Neuronal stem cell (in vitro differentiated cells): ENCODE results near the gene ENPP4.
A peak's percentile ranks its signal among the peaks of the same experiment; 100 is the strongest.

ENCODE experiments used
- DNase-seq: peaks from one replicate; pipeline ENCODE4 v3.0.0-alpha.2; 2013; ENCODE audit warnings: low spot score
- H2AFZ ChIP-seq: one replicate; pipeline ENCODE4 v1.6.1; 2013; ENCODE audit warnings: mild to moderate bottlenecking, low read length, inconsistent platforms
- H2AK5ac ChIP-seq: 2 replicates; pipeline ENCODE4 v1.6.1; 2013; ENCODE audit warnings: low read depth, mild to moderate bottlenecking, inconsistent platforms, low read length, moderate library complexity, mixed read lengths
- H2BK120ac ChIP-seq: 2 replicates; pipeline ENCODE4 v1.6.1; 2013; ENCODE audit warnings: low read depth, mild to moderate bottlenecking, inconsistent platforms, low read length, moderate library complexity, mixed read lengths
- H2BK12ac ChIP-seq: one replicate; pipeline ENCODE4 v1.6.1; 2013; ENCODE audit warnings: low read length, inconsistent platforms
- H2BK15ac ChIP-seq: 2 replicates; pipeline ENCODE4 v1.6.1; 2013; ENCODE audit warnings: mild to moderate bottlenecking, low read length, inconsistent platforms, mixed read lengths
- H2BK5ac ChIP-seq: one replicate; pipeline ENCODE4 v1.6.1; 2013; ENCODE audit warnings: inconsistent platforms, mild to moderate bottlenecking, low read length, moderate library complexity
- H3K14ac ChIP-seq: one replicate; pipeline ENCODE4 v1.6.1; 2013; ENCODE audit warnings: low read length, inconsistent platforms
- H3K18ac ChIP-seq: 2 replicates; pipeline ENCODE4 v1.6.1; 2013; ENCODE audit warnings: low read length, inconsistent platforms
- H3K23ac ChIP-seq: 2 replicates; pipeline ENCODE4 v1.6.1; 2013; ENCODE audit warnings: low read depth, mild to moderate bottlenecking, mixed read lengths, low read length, inconsistent platforms; ENCODE audit not compliant: poor library complexity
- H3K27ac ChIP-seq: replicated peaks from 3 replicates; pipeline ENCODE4 v1.5.1; 2013; ENCODE audit warnings: low read length, inconsistent platforms
- H3K27me3 ChIP-seq, 3 experiments: 2 replicates each; pipeline ENCODE4 v1.6.1; 2013; ENCODE audit warnings: low read length in 3 of 3, mild to moderate bottlenecking in 2 of 3, inconsistent platforms in 1 of 3, low read depth in 1 of 3, mixed read lengths in 1 of 3, moderate library complexity in 1 of 3; ENCODE audit not compliant: control insufficient read depth in 3 of 3, insufficient read depth in 3 of 3
- H3K36me3 ChIP-seq, 2 donors: replicated peaks in 1 of 2; 2 replicates each; pipeline ENCODE4 v1.6.1; 2013; ENCODE audit warnings: low read length in 2 of 2; ENCODE audit not compliant: control insufficient read depth in 2 of 2, insufficient read depth in 2 of 2
- H3K4ac ChIP-seq: 2 replicates; pipeline ENCODE4 v1.6.1; 2013; ENCODE audit warnings: inconsistent platforms, mild to moderate bottlenecking, low read length, moderate library complexity
- H3K4me1 ChIP-seq, 2 donors: 1 replicate in 1 of 2; 2 replicates in 1 of 2; pipeline ENCODE4 v1.6.1; 2013; ENCODE audit warnings: low read length in 2 of 2, low read depth in 1 of 2; ENCODE audit not compliant: control insufficient read depth in 2 of 2, insufficient read depth in 1 of 2
- H3K4me2 ChIP-seq: one replicate; pipeline ENCODE4 v1.6.1; 2013; ENCODE audit warnings: mild to moderate bottlenecking, low read length, inconsistent platforms; ENCODE audit not compliant: insufficient read depth, poor library complexity, severe bottlenecking
- H3K4me3 ChIP-seq, 2 donors: 2 replicates each; pipeline ENCODE4 v1.5.1; 2013; ENCODE audit warnings: low read length in 2 of 2, mild to moderate bottlenecking in 2 of 2, inconsistent platforms in 1 of 2, moderate library complexity in 1 of 2
- H3K79me1 ChIP-seq: one replicate; pipeline ENCODE4 v1.6.1; 2013; ENCODE audit warnings: low read depth, mild to moderate bottlenecking, inconsistent platforms, low read length, moderate library complexity
- H3K9ac ChIP-seq: one replicate; pipeline ENCODE4 v1.6.1; 2013; ENCODE audit warnings: mild to moderate bottlenecking, low read depth, low read length, inconsistent platforms; ENCODE audit not compliant: poor library complexity
- H3K9me3 ChIP-seq, 2 donors: replicated peaks in 1 of 2; 2 replicates each; pipeline versions ENCODE3 to v1.6.1; 2013; ENCODE audit warnings: low read length in 2 of 2, mild to moderate bottlenecking in 2 of 2, inconsistent platforms in 1 of 2, low read depth in 1 of 2, mixed read lengths in 1 of 2, moderate library complexity in 1 of 2; ENCODE audit not compliant: control insufficient read depth in 2 of 2, insufficient read depth in 1 of 2
- H4K8ac ChIP-seq: one replicate; pipeline ENCODE4 v1.6.1; 2013; ENCODE audit warnings: low read depth, mild to moderate bottlenecking, inconsistent platforms, low read length, moderate library complexity
- H4K91ac ChIP-seq: one replicate; pipeline ENCODE4 v1.6.1; 2013; ENCODE audit warnings: low read length, low read depth, mild to moderate bottlenecking, inconsistent platforms; ENCODE audit not compliant: poor library complexity
- WGBS, 2 donors: extraction: QIAGEN DNeasy Blood & Tissue Kit; methylation state at CpG; one replicate each; pipeline ENCODE4 v1.1.7; 2013; ENCODE audit warnings: missing lambda C conversion rate in 2 of 2, mixed read lengths in 1 of 2; ENCODE audit not compliant: insufficient read length in 2 of 2, insufficient replicate concordance in 1 of 2; ENCODE audit errors: extremely low coverage in 2 of 2; 5-methylcytosine and 5-hydroxymethylcytosine counted together

Gene ENPP4

DNA sequence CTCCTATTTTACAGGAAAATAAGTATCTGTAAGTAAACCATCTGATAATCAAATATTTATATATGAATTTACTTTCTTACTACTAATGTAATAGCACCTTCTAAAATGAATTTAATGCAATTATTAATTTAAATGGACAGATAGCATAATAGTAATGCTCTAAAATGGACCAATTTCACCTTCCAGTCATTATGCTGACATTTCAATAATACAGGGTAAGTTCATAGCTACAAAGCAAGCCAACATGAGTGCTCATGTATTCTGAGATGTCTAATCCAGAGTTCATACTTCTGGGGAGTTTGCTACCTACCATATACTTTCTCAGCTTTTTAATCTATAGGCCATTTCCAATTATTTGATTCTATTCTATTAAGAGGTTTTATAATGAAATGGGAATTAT lies 29.4 kb downstream of the ENPP4 start:
- H3K27ac ChIP-seq = no peak overlapping the region
- H3K9me3 ChIP-seq = no peaks in the 10 kb centered on the region
- no peak overlapping the region for H3K14ac ChIP-seq
- H2BK120ac ChIP-seq = no peak overlapping the region
- no peak overlapping the region for H3K4ac ChIP-seq
- no peaks in the 10 kb centered on the region for H3K36me3 ChIP-seq
- no peak overlapping the region for H3K9ac ChIP-seq
- H3K79me1 ChIP-seq = no peaks in the 10 kb centered on the region
- H2BK15ac ChIP-seq = no peak overlapping the region
- H3K4me1 ChIP-seq = no peaks in the 10 kb centered on the region
- no peak overlapping the region for H2AFZ ChIP-seq
- H3K27me3 ChIP-seq = no peaks in the 10 kb centered on the region
- no peak overlapping the region for H3K4me2 ChIP-seq
- no peak overlapping the region for H3K4me3 ChIP-seq
- no peak overlapping the region for H2BK5ac ChIP-seq
- H3K23ac ChIP-seq = no peak overlapping the region
- DNase-seq = no peak
- no peak overlapping the region for H4K91ac ChIP-seq
- H2AK5ac ChIP-seq = no peak overlapping the region
- H3K18ac ChIP-seq = no peak overlapping the region
- no peak overlapping the region for H4K8ac ChIP-seq
- no peak overlapping the region for H2BK12ac ChIP-seq

DNA sequence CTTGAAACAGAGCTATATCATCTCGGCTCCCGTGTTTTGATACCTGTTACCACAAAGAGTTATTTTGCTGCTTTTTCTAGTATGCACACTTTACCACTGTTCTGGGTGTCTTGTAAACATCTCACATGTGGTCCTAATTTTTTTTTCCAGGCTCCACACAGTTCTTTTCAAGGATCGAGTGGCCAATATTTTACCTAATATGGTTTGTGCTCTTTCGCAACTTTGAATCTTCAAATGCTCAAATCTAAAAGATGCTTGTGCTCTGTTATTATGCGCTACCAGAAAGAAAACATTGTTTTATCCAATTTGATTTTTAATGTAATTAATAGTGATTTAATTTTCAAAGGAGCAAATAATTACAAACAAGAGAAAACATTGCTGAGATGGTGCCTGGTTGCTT lies 30.3 kb downstream of the ENPP4 start:
- Histone ChIP-seq H2BK120ac (no peak overlapping the region), H3K36me3 (no peaks in the 10 kb centered on the region), H3K23ac (no peak overlapping the region), H4K91ac (no peak overlapping the region), H2BK12ac (no peak overlapping the region), H2BK5ac (no peak overlapping the region), H3K18ac (no peak overlapping the region), H3K4ac (no peak overlapping the region), H3K9ac (no peak overlapping the region), H3K79me1 (no peaks in the 10 kb centered on the region), H4K8ac (no peak overlapping the region), H3K4me1 (no peaks in the 10 kb centered on the region), H2AK5ac (no peak overlapping the region), H3K14ac (no peak overlapping the region), H3K27ac (no peak overlapping the region), H3K9me3 (no peaks in the 10 kb centered on the region), H3K4me2 (no peak overlapping the region), H3K27me3 (no peaks in the 10 kb centered on the region), H2AFZ (no peak overlapping the region), H3K4me3 (no peak overlapping the region), H2BK15ac (no peak overlapping the region)
- WGBS, 2 donors = no CpG with 5 or more reads among the region's 5 CpGs
- no peak for DNase-seq

DNA sequence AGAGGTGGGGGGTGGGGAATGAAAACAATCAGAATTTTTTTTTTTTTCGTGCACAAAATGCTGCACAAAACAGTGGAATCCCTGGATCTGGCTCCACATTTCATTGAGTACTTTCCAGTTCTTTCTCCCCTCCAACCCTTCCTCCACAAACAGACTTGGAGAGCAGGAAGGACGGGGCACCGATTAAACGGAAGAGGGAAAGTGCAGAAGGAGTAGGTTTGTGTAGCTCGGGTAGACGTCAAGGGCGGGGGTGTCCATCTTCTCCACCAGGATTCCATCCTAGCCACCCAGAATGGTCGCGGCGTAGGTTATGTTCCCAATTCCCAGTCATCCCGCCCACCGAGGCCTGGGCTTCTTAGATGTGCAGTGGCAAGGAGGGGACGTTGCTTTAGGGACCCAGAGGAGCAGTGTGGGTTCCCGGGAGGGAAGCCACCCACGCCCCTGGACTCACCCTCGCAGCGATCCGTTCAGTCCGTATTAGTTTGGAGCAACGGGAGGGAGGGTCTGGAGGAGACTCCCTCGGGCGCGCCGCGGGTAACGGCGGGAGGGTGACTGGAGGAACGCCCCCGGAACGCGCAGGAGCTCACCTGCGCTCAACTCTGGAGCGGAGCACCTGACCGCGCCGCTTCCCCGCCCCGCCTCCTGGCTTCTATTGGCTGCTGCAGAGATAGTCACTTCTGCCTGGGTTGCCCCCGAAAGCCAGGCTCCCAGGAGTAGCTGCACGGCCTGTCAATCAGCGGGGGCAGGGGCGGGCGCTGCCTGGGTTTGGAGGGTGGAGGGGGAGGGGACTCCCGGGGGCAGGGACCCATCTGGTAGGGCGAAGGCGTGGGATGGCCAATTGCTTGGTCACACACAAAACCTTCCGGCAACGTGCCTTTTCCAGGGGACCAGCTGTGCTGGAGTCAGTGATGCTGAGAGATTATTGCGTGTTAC lies 40.8 kb downstream of the ENPP4 start, which contains the start of gene ENPP5:
Gene ENPP5, minus strand, starts transcription at position 624 of the 933 bp plus-strand sequence. CDS start 2,718 bp downstream, outside the sequence.
- peak within 1 kb of the TSS; percentile 94 for H2AFZ ChIP-seq
- H3K36me3 ChIP-seq = no peaks in the 10 kb centered on the region
- no peak within 1 kb of the TSS for H3K27ac ChIP-seq
- no peak within 1 kb of the TSS for H4K91ac ChIP-seq
- H3K4me2 ChIP-seq = peak within 1 kb of the TSS; percentile 96
- no peaks in the 10 kb centered on the region for H3K79me1 ChIP-seq
- no peak within 1 kb of the TSS for H4K8ac ChIP-seq
- no peak within 1 kb of the TSS for H2BK5ac ChIP-seq
- no peak within 1 kb of the TSS for H3K14ac ChIP-seq
- H3K23ac ChIP-seq = peak within 1 kb of the TSS; percentile 52
- no peak within 1 kb of the TSS for H2AK5ac ChIP-seq
- no CpG with 5 or more reads among the region's 49 CpGs for WGBS, 2 donors
- H3K9ac ChIP-seq = peak within 1 kb of the TSS; percentile 68
- peaks cover 0 to 32% (median 0%) of the 10 kb centered on the region in 3 experiments for H3K27me3 ChIP-seq
- H3K18ac ChIP-seq = peak within 1 kb of the TSS; percentile 55
- peak; percentile 76 for DNase-seq
- H3K4ac ChIP-seq = no peak within 1 kb of the TSS
- H2BK12ac ChIP-seq = no peak within 1 kb of the TSS
- H2BK15ac ChIP-seq = no peak within 1 kb of the TSS
- H3K9me3 ChIP-seq = no peaks in the 10 kb centered on the region
- H3K4me1 ChIP-seq = peaks cover 0 to 3% of the 10 kb centered on the region in 2 donors
- peak within 1 kb of the TSS; percentile 42 to 88 for H3K4me3 ChIP-seq
- no peak within 1 kb of the TSS for H2BK120ac ChIP-seq

DNA sequence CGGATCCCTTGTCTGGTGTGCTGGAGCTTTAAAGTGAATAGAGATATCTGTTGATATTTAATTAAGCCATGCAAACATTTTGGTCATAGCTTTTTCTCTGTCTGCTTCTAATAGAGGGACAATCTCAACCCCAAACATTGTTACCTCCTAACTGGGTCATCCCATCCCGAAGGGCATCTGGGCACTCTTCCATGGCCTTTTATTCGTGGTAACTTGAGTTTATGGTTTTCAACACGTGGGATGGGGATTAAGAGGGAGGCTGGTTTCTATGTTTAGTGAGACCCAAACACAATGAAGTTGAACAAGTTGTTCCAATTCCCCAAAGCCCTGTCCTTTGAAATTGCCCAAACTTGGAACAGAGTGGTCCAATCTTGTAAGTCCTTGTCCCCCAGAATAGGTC lies 42.4 kb downstream of the ENPP4 start:
- no CpG with 5 or more reads among the region's 4 CpGs for whole genome bisulfite sequencing, 2 donors
- no peak overlapping the region for H2AFZ ChIP-seq
- no peak overlapping the region for H3K18ac ChIP-seq
- no peak overlapping the region for H3K14ac ChIP-seq
- no peaks in the 10 kb centered on the region for H3K79me1 ChIP-seq
- no peak overlapping the region for H3K27ac ChIP-seq
- no peak overlapping the region for H3K9ac ChIP-seq
- no peak overlapping the region for H2BK15ac ChIP-seq
- H3K23ac ChIP-seq = no peak overlapping the region
- H4K91ac ChIP-seq = no peak overlapping the region
- H2BK12ac ChIP-seq = no peak overlapping the region
- H3K4ac ChIP-seq = no peak overlapping the region
- H4K8ac ChIP-seq = no peak overlapping the region
- no peak overlapping the region for H3K4me2 ChIP-seq
- no peak overlapping the region for H2AK5ac ChIP-seq
- no peak overlapping the region for H3K4me3 ChIP-seq
- no peaks in the 10 kb centered on the region for H3K36me3 ChIP-seq
- no peaks in the 10 kb centered on the region for H3K9me3 ChIP-seq
- peaks cover 0 to 32% (median 0%) of the 10 kb centered on the region in 3 experiments for H3K27me3 ChIP-seq
- no peak overlapping the region for H2BK120ac ChIP-seq
- no peak overlapping the region for H2BK5ac ChIP-seq
- DNase-seq = no peak
- H3K4me1 ChIP-seq = peaks cover 0 to 3% of the 10 kb centered on the region in 2 donors
